ENCODE data around the gene LSMEM2.
"Not testable (repeated sequence)": the region's sequence is repeated elsewhere in the genome, so short reads cannot be mapped to it uniquely, and the experiment has no call there.

Gene LSMEM2

DNA sequence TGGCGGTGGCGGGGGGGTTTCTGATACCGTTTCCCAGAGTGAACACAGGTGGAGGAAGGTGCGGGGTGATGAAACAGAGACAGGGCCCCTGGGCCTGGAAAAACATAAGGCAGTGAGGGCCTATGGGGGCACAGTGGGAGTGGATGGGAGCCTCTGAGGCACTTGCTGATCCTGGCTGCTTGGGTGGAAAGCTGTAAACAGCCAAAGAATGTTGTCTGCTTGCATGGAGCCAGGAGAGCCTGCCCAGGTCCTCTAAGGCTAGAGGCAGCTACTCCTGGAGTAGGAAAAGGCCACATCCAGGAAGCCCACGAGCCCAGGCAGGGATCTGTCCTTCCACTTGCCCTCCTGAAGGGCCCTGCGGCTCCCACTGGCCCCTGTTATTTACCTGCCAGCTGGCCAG is 12.9 kb upstream of the LSMEM2 start:
- no peak for DNase-seq

DNA sequence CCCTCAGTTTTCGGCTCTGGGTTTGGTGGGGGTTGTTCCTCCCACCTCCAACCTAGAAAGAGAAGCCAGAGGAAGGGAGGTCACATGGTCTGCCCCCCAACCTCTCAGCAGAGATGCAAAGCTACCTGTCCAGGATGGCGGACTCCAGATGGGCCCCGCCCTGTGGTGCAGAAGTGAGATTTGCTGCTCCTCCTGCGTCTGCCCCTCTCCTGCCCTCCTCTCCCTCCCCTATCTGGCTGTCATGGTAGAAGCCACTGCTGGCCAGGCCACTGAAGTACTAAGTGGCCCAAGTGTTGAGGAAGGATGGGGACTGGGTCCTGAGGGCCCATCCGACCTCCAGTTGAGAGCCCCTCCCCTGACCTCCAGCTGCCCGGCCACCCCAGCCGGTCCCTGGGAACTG is 12.1 kb upstream of the LSMEM2 start:
- no peak for DNase-seq

DNA sequence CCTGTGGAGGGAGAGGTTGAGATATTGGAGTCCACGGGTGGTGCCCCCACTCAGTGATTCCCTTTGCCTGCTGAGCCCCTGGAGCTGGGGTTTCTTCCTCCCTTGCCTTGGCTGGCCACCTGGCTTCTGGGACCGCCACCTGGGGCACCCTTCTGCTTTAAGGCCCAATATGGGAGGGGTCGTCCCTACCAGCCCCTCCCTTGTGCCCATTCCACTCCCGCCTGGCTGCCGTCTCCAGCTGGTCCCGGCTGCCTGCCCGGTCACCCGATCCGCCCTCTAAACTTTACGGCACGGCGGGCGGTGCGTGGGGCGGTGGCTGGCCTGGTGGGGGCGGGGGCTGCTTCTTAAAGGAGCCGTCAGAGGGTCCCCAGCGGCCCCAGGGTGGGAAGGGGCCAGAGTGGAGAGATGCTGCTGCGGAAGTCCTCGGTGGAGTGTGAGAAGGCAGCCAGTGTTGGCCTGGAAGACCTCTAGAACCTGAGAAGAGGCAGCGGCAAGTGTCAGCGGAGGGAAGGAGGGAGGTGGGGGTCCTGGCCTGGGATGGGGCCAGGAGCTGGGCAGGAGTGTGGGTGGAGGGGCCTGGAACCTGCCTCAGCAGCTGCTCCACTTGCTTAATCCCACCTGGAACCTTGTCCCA is 11.5 kb upstream of the LSMEM2 start:
- DNase-seq = no peak

- no peak for DNase-seq
Measured at GRCh38 chr3:50268276-50268675, 10.6 kb upstream of the LSMEM2 start.

DNA sequence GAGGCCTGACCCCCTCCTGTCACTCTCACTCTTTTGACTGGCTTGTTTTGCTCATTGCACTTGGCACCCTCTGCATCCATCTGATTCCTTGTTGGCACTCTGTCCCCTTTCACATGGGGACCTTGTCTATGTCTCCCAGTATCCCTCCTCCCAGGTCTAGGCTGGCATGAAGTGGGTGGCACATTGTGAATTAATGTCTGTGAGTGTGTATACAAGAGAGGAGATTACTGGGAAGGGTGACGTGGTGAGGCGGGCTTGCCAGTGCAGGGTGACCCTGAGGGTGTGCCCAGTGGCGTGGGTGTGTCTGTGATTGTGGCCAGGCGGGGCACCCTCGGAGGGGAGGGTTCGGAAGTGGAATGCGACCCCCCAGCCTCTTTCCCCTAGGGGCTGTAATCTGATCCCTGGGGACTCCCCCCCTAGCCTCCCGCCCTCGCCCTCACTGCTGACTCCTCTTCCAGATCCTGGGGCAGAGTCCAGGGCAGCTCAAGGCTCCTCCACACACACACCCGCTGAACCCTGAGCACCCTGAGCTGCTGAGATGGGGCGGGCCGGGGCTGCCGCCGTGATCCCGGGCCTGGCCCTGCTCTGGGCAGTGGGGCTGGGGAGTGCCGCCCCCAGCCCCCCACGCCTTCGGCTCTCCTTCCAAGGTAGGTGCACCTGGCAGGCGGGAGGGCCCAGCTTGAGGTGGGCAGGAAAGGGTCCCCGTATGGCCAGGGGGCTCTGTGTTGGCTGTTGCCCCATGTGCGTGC is 10.0 kb upstream of the LSMEM2 start, which contains the start of gene SEMA3B:
TSS of gene SEMA3B (plus strand) at position 445 of the 749 bp plus-strand sequence. CDS start at position 539, 94 bp downstream.
- no peak for DNase-seq

DNA sequence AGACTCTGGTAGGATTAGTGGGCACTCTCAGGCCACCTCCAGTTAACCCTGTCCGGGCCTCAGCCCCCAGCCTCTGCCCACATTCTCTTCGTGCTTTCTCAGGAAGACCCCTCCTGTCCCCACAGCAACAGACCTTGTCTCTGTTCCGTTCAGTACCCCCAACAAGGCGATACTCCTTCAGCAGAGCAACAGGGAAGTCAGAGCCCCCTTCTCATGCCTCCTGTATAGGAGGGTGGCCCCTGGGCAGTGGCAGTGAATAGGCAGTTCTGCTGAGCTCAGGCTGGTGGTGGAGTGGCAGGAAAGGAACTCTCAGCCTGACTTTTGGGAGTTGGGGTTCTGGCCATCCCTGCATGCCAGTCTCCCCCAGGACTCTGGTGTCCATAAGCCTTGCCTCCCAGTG is 9.4 kb upstream of the LSMEM2 start:
- no peak for DNase-seq

- no peak for DNase-seq
Measured at GRCh38 chr3:50269977-50270413, 8.9 kb upstream of the LSMEM2 start.

- DNase-seq = no peak
Measured at GRCh38 chr3:50270422-50271224, 8.3 kb upstream of the LSMEM2 start.

GRCh38 chr3:50271314-50271936 is 7.5 kb upstream of the LSMEM2 start:
- no peak for DNase-seq

GRCh38 chr3:50272538-50272910 is 6.4 kb upstream of the LSMEM2 start:
- not testable (repeated sequence) for DNase-seq

- DNase-seq = peak; percentile 36
Measured at GRCh38 chr3:50272911-50273688, 5.8 kb upstream of the LSMEM2 start.

DNA sequence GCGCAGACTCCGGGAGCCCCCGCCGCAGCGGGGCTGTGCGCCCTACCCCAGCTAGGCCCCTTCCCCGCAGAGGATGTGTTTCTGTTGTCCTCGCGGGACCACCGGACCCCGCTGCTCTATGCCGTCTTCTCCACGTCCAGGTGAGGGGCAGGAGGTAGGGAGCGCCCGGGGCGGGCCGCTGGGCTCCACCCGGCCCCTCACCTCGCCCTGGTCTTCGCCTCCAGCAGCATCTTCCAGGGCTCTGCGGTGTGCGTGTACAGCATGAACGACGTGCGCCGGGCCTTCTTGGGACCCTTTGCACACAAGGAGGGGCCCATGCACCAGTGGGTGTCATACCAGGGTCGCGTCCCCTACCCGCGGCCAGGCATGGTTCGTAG is 5.2 kb upstream of the LSMEM2 start:
- DNase-seq = no peak

DNA sequence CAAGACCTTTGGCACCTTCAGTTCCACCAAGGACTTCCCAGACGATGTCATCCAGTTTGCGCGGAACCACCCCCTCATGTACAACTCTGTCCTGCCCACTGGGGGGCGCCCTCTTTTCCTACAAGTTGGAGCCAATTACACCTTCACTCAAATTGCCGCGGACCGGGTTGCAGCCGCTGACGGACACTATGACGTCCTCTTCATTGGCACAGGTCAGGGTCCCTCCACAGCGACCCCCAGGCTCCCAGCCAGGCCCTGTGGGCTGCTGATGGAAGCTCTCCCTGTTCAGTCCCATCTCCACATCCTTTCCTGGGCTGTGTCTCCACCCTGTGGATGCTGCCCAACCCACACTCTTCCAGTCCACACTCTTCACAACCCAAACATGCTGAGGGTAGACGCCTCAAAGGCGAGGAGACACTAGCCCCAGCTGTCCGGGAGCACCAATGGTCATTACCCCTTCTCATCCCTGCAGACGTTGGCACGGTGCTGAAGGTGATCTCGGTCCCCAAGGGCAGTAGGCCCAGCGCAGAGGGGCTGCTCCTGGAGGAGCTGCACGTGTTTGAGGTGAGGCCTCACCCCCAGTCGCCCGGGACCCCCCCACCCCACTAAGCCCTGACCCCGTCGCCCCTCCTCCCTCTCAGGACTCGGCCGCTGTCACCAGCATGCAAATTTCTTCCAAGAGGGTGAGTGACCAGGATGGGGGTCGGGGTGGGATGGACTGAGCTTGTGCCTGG is 4.3 kb upstream of the LSMEM2 start:
- peak; percentile 29 for DNase-seq

DNA sequence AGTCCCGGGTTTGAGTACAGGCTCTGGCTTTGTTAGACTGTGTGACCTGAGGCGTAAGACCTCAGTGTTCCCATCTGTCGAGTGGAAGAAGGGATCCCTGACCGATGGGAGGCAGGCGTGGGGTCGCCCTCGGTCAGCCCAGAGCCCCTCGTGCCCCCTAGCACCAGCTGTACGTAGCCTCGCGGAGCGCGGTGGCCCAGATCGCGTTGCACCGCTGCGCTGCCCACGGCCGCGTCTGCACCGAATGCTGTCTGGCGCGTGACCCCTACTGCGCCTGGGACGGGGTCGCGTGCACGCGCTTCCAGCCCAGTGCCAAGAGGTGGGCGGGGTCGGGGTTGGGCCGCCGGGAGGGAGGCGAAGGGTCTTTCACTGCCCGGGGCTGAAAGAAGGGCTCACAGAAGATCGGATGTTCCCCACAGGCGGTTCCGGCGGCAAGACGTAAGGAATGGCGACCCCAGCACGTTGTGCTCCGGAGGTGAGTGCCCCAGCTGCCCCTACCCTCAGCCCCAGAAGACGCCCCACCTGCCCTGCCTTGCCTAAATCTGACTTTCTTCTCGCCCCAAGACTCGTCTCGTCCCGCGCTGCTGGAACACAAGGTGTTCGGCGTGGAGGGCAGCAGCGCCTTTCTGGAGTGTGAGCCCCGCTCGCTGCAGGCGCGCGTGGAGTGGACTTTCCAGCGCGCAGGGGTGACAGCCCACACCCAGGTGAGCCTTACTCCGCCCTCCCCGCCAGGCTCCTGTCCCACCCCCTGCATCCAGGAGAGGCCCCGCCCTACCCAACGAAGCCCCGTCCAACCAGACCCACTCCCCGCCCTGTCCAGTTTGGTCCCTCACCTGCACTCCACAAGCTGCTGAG is 3.5 kb upstream of the LSMEM2 start:
- DNase-seq = no peak

GRCh38 chr3:50275996-50276761 is 2.7 kb upstream of the LSMEM2 start:
- no peak for DNase-seq

DNA sequence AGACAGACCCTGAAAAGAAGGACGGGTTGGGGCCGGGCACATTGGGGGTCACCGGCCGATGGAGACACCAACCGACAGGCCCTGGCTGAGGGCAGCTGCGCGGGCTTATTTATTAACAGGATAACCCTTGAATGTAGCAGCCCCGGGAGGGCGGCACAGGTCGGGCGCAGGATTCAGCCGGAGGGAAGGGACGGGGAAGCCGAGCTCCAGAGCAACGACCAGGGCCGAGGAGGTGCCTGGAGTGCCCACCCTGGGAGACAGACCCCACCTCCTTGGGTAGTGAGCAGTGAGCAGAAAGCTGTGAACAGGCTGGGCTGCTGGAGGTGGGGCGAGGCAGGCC is 2.2 kb upstream of the LSMEM2 start:
- DNase-seq = no peak

- DNase-seq = no peak
Measured at GRCh38 chr3:50278123-50278879, 586 bp upstream of the LSMEM2 start.

DNA sequence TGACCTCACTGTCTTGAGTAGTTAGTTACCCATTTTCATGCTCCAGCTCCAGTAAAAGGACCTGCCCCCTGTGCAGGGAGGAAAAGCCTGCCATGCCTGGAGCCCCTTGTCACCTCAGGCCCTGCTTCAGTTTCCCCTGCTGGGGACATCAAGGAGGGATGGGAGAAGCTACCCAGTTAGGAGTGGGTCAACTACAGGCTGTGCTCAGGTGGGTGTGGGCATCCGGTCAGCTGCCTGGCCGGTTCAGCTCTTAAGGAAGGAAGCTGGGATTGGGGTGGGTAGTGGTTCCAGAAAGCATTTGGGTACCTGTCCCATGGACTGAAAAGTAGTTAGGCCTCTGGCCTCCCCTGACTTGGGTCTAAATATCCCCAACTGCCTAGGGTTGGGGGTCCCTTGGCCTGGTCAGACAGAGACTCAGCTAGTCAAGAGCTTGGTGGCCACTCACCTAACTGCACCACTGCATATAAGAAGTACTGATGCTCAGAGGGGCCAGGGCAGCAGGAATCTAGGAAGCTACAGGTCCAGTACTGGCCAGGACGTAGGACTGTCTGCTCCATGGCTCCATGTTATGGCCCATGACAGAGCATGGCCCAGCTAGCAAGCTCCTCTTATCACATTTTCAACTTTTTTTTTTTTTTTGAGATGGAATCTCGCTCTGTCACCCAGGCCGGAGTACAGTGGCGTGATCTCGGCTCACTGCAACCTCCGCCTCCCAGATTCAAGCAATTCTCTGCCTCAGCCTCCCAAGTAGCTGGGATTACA is 549 bp downstream of the LSMEM2 start:
- DNase-seq = no peak

GRCh38 chr3:50284121-50284520 is 5.2 kb downstream of the LSMEM2 start:
- DNase-seq = not testable (repeated sequence)

Data from NCI-H526 treated with DMSO at 0.1 percent for 48 hours (cell line).